A549 (cell line): ENCODE measurements around the gene WNT3A.

ENCODE experiments used
- CHD2 ChIP-seq: fragments of 150-350 bp; IDR thresholded peaks from 2 replicates; pipeline ENCODE4 v1.6.1; 2014; ENCODE audit warnings: low read length; ENCODE audit not compliant: partially characterized antibody
- CTCF ChIP-seq: fragments of >200 bp; sonication (Bioruptor Twin); formaldehyde crosslinking; IDR thresholded peaks from 3 replicates; pipeline ENCODE4 v1.5.1; 2016
- EP300 ChIP-seq, 2 experiments: fragments of >200 bp; sonication (Bioruptor Twin); formaldehyde crosslinking; IDR thresholded peaks; 2 replicates in 1 of 2; 3 replicates in 1 of 2; pipeline ENCODE4 v1.6.1; 2016 to 2017
- RAD21 ChIP-seq, 2 experiments: fragments of >200 bp in 1 of 2; sonication (Bioruptor Twin) in 1 of 2; formaldehyde crosslinking in 1 of 2; IDR thresholded peaks in 1 of 2; conservative IDR thresholded peaks in 1 of 2; 2 replicates in 1 of 2; 3 replicates in 1 of 2; pipeline ENCODE4 v1.6.1; 2012 to 2018; ENCODE audit warnings: inconsistent platforms in 1 of 2
- RNF2 ChIP-seq: fragments of 200-600 bp; sonication (generic); IDR thresholded peaks from 2 replicates; pipeline ENCODE4 v1.6.1; 2016; ENCODE audit warnings: low read depth, mild to moderate bottlenecking, antibody characterized with exemption, moderate library complexity, borderline replicate concordance
- ZFP36 ChIP-seq: fragments of 450-650 bp; IDR thresholded peaks from 2 replicates; pipeline ENCODE4 v1.6.1; 2014; ENCODE audit warnings: borderline replicate concordance; ENCODE audit not compliant: partially characterized antibody
- TF ChIP-seq, protein P1 (sequence below): IDR thresholded peaks from 2 replicates; pipeline ENCODE4 v1.6.1; 2012
- TF ChIP-seq, protein P2 (sequence below): IDR thresholded peaks from 2 replicates; pipeline ENCODE4 v1.6.1; 2012

DNA sequence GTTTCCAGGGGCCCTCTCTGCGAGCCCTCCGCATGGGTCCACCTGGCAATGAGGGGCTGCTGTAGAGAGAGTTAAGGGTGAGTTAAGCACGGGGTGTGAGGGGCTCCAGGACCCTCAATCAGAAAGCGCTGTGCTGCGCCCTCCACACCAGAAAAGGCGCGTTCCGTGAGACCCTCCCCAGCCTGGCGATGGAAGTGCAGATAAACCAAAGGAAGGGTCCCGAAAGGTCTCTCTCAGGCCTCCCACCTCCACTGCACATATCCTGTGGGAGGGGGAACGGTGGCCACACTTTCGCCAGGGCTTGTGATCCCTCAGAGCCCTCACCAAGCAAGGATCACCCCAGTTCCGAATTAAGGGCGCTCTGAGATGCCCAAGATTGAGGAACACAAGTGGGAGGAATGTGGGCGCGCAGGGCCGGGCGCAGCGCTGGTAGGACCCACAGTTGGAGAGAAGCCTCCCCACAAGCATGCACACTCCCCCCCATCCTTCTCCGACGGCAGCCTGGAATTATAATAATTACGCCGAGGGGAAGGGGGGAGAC, 1.1 kb downstream of the WNT3A start:
- TF ChIP-seq CTCF (no peak), EP300 (IDR thresholded peaks at IDR 0.05) (no peak), RNF2 (no peak), ZFP36 (no peak), RAD21 (conservative IDR thresholded peaks at IDR 0.05 in 1 of 2, IDR thresholded peaks at IDR 0.05 in 1 of 2) (no peak), CHD2 (no peak)
- TF ChIP-seq, protein P1, sequence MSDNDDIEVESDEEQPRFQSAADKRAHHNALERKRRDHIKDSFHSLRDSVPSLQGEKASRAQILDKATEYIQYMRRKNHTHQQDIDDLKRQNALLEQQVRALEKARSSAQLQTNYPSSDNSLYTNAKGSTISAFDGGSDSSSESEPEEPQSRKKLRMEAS, result no peak
- TF ChIP-seq, protein P2, sequence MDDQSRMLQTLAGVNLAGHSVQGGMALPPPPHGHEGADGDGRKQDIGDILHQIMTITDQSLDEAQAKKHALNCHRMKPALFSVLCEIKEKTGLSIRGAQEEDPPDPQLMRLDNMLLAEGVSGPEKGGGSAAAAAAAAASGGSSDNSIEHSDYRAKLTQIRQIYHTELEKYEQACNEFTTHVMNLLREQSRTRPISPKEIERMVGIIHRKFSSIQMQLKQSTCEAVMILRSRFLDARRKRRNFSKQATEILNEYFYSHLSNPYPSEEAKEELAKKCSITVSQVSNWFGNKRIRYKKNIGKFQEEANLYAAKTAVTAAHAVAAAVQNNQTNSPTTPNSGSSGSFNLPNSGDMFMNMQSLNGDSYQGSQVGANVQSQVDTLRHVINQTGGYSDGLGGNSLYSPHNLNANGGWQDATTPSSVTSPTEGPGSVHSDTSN, result no peak
